Measurements from ENCODE around the gene STARD8.

DNA sequence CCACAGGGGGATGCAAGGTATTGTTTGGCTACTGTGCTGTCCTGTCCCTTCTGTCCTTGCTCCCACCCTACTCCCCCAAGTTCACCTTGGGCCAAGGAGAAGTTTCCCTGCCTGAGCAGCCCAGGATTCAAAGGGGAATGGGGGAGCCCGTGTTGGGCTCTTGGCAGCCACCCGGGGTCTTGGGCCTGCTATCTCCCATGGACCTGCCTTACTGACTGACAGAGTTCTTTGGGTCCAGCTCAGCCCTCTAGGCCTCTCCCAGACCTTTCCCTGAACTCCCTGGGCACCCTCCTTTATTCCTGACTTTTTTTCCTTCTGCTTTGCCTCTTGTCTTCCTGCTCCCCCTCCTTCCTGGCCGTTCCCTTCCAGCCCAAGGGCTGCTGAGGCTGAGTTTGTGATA lies 67.4 kb downstream of the STARD8 start:
- TF ChIP-seq SPI1 (IDR thresholded peaks at IDR 0.05; ENCODE audit: borderline replicate concordance, low read depth): no peak
- TF ChIP-seq, protein P1, sequence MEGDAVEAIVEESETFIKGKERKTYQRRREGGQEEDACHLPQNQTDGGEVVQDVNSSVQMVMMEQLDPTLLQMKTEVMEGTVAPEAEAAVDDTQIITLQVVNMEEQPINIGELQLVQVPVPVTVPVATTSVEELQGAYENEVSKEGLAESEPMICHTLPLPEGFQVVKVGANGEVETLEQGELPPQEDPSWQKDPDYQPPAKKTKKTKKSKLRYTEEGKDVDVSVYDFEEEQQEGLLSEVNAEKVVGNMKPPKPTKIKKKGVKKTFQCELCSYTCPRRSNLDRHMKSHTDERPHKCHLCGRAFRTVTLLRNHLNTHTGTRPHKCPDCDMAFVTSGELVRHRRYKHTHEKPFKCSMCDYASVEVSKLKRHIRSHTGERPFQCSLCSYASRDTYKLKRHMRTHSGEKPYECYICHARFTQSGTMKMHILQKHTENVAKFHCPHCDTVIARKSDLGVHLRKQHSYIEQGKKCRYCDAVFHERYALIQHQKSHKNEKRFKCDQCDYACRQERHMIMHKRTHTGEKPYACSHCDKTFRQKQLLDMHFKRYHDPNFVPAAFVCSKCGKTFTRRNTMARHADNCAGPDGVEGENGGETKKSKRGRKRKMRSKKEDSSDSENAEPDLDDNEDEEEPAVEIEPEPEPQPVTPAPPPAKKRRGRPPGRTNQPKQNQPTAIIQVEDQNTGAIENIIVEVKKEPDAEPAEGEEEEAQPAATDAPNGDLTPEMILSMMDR (IDR thresholded peaks at IDR 0.05; ENCODE audit: insufficient read depth, low read length): no peak
- no peak for TF ChIP-seq POLR2AphosphoS5 (IDR thresholded peaks at IDR 0.05; ENCODE audit: low read depth)

Data from HL-60 (cell line).